PC-3 (cell line): Measurements from ENCODE around the gene MRPS10. TPM values are rescaled to one million over a fixed set of nuclear protein-coding genes. Genes with fewer than 3 reads are reported as not detected.

ENCODE experiments used
- ATAC-seq: fragments of 200-7000 bp; cut with Tn5 transposase; 2 replicates; pipeline ENCODE4 v1.9.1; 2020; ENCODE audit warnings: mild to moderate bottlenecking, moderate library complexity
- BruUV-seq: library from RNA; stranded (reverse); fragments of 400-500 nt; replicated peaks from 2 replicates; lab custom pipeline; 2021; lab: Mats Ljungman, UMichigan
- CTCF ChIA-PET: fragments of 300-600 bp; sonication (Branson Sonifier 250); formaldehyde crosslinking; loops from one replicate; lab custom pipeline; 2022; ENCODE audit warnings: antibody characterized with exemption; lab: Charles Lee
- POLR2A ChIA-PET: fragments of 300-600 bp; sonication (Branson Sonifier 250); formaldehyde crosslinking; loops from one replicate; lab custom pipeline; 2022; ENCODE audit warnings: antibody characterized with exemption; ENCODE audit not compliant: unreplicated experiment; lab: Charles Lee
- DNase-seq: peaks from one replicate; pipeline ENCODE4 v3.0.0-alpha.2; 2015
- H2AFZ ChIP-seq: fragments of 300-600 bp; sonication (generic); 2 replicates; pipeline ENCODE4 v1.6.0; 2016; ENCODE audit warnings: antibody characterized with exemption, low read length
- H3F3A ChIP-seq: fragments of 300-600 bp; sonication (generic); one replicate; pipeline ENCODE4 v1.6.0; 2017; ENCODE audit warnings: antibody characterized with exemption, low read length, control low read depth, mild to moderate bottlenecking; ENCODE audit not compliant: unreplicated experiment
- H3K27ac ChIP-seq: fragments of 300-600 bp; sonication (generic); 2 replicates; pipeline ENCODE4 v1.5.1; 2016; ENCODE audit warnings: mild to moderate bottlenecking, low read length
- H3K27me3 ChIP-seq: fragments of 300-600 bp; sonication (generic); 2 replicates; pipeline ENCODE4 v1.6.1; 2016; ENCODE audit warnings: low read length, mixed read lengths
- H3K36me3 ChIP-seq: fragments of 300-600 bp; sonication (generic); 2 replicates; pipeline ENCODE4 v1.6.1; 2016; ENCODE audit warnings: low read depth, mixed run types, low read length, mixed read lengths
- H3K4me1 ChIP-seq: fragments of 300-600 bp; sonication (generic); 2 replicates; pipeline ENCODE4 v1.5.1; 2016; ENCODE audit warnings: low read length; ENCODE audit not compliant: insufficient read depth
- H3K4me2 ChIP-seq: fragments of 300-600 bp; sonication (generic); 2 replicates; pipeline ENCODE4 v1.6.0; 2016; ENCODE audit warnings: low read length
- H3K4me3 ChIP-seq: fragments of 300-600 bp; sonication (generic); 2 replicates; pipeline ENCODE4 v1.5.1; 2016; ENCODE audit warnings: mild to moderate bottlenecking, low read length, mixed read lengths
- H3K79me2 ChIP-seq: fragments of 300-600 bp; sonication (generic); 2 replicates; pipeline ENCODE4 v1.6.1; 2017; ENCODE audit warnings: low read length, mixed read lengths
- H3K9ac ChIP-seq: fragments of 300-600 bp; sonication (generic); 2 replicates; pipeline ENCODE4 v1.6.0; 2016; ENCODE audit warnings: mild to moderate bottlenecking, low read length
- H3K9me2 ChIP-seq: fragments of 300-600 bp; sonication (generic); replicated peaks from 2 replicates; pipeline ENCODE4 v1.6.1; 2016; ENCODE audit warnings: mixed run types, low read length, mixed read lengths
- H3K9me3 ChIP-seq: fragments of 300-600 bp; sonication (generic); 2 replicates; pipeline ENCODE4 v1.6.1; 2016; ENCODE audit warnings: low read length, mixed read lengths
- H4K20me1 ChIP-seq: fragments of 300-600 bp; sonication (generic); 2 replicates; pipeline ENCODE4 v1.6.1; 2016; ENCODE audit warnings: low read length, mixed read lengths
- EZH2 ChIP-seq: fragments of 300-600 bp; sonication (generic); IDR thresholded peaks from one replicate; pipeline ENCODE4 v1.6.1; 2017; ENCODE audit warnings: antibody characterized with exemption, mild to moderate bottlenecking, low read length; ENCODE audit not compliant: unreplicated experiment
- EZH2phosphoT487 ChIP-seq: fragments of 300-600 bp; sonication (generic); IDR thresholded peaks from 2 replicates; pipeline ENCODE4 v1.6.1; 2018; ENCODE audit warnings: mild to moderate bottlenecking, antibody characterized with exemption, low read length, borderline replicate concordance
- intact Hi-C: fragments of 100-400 bp; cut with micrococcal nuclease; formaldehyde crosslinking; loops from 2 replicates; pipeline ENCODE4 v1.9.0; 2023
- total RNA-seq: library from RNA; depleted of rRNA; stranded (reverse); fragments of >200 nt; gene quantifications from 2 replicates; pipeline ENCODE4 v1.2.3, GENCODE V29; 2014
- TF ChIP-seq, protein P1 (sequence below): fragments of 300-600 bp; sonication (generic); conservative IDR thresholded peaks from 2 replicates; pipeline ENCODE4 v1.5.1; 2017; ENCODE audit warnings: antibody characterized with exemption, low read depth, mild to moderate bottlenecking, low read length

MRPS10 gene
- total RNA-seq, 1 experiment from 2014 or later: 82.1 TPM

DNA sequence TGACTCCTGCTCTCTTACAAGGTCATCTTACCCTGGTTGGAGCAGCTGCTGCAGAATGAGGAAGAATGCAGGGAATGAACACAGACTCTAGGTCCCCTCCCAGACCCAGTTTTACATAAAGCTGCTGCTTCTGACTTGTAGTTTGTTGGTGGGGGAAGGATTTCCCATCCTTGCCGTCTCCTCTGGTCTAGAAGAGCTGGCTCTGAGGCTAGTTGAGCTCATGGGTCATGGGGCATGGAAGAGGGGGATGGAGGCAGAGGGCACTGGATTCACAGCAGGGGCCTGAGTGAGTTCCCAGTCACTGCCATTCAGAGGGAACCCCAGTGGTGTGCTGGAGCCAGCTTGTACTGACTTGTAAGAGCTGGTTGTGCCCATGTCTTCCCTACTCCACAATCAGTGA lies 53.7 kb downstream of the MRPS10 start:
- no peak overlapping the region for H2AFZ ChIP-seq
- no peaks in the 10 kb centered on the region for H3K9me3 ChIP-seq
- H3K9ac ChIP-seq: no peak overlapping the region
- no peaks in the 10 kb centered on the region for H3K79me2 ChIP-seq
- ATAC-seq: no peak
- no peak overlapping the region for H3K4me2 ChIP-seq
- intact Hi-C loops: no loop called here
- TF ChIP-seq, protein P1, sequence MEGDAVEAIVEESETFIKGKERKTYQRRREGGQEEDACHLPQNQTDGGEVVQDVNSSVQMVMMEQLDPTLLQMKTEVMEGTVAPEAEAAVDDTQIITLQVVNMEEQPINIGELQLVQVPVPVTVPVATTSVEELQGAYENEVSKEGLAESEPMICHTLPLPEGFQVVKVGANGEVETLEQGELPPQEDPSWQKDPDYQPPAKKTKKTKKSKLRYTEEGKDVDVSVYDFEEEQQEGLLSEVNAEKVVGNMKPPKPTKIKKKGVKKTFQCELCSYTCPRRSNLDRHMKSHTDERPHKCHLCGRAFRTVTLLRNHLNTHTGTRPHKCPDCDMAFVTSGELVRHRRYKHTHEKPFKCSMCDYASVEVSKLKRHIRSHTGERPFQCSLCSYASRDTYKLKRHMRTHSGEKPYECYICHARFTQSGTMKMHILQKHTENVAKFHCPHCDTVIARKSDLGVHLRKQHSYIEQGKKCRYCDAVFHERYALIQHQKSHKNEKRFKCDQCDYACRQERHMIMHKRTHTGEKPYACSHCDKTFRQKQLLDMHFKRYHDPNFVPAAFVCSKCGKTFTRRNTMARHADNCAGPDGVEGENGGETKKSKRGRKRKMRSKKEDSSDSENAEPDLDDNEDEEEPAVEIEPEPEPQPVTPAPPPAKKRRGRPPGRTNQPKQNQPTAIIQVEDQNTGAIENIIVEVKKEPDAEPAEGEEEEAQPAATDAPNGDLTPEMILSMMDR: no peak
- no peaks in the 10 kb centered on the region for H3K9me2 ChIP-seq
- BruUV-seq: no TSS peak
- peaks cover 8% of the 10 kb centered on the region for H3K4me1 ChIP-seq
- no peaks in the 10 kb centered on the region for H3K27me3 ChIP-seq
- POLR2A ChIA-PET: interaction anchor here (0.6 kb wide), 1 partner anchor 27 kb away, joined by 5 read pairs; no protein-coding TSS in a partner anchor
- no peak overlapping the region for H3K27ac ChIP-seq
- no peak for DNase-seq
- H4K20me1 ChIP-seq: no peaks in the 10 kb centered on the region
- no peak overlapping the region for H3K4me3 ChIP-seq
- no peaks in the 10 kb centered on the region for H3F3A ChIP-seq
- CTCF ChIA-PET: interaction anchor here (1.3 kb wide), 1 partner anchor 64 kb away, joined by 6 read pairs; no protein-coding TSS in a partner anchor
- no peaks in the 10 kb centered on the region for H3K36me3 ChIP-seq

DNA sequence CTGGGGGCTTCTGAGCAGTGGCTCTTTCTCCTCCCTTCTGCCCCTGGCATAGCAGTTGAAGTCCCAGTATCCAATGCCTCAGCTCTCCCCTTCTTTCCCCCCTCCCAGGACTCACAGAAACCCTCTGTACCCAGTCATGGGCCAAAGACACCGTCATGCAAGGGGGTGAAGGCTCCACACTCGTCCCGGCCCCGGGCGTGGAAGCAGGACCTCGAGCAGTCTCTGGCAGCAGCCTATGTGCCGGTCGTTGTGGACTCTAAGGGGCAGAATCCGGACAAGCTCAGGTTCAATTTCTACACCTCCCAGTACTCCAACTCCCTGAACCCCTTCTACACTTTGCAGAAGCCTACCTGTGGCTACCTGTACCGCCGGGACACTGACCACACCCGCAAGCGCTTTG lies 54.8 kb downstream of the MRPS10 start:
- H3K36me3 ChIP-seq: no peaks in the 10 kb centered on the region
- ChIA-PET POLR2A (no interaction called here), CTCF (interaction anchor here (0.5 kb wide), 1 partner anchor 43 kb away, joined by 6 read pairs; no protein-coding TSS in a partner anchor)
- no peak overlapping the region for H3K4me2 ChIP-seq
- DNase-seq (no peak), ATAC-seq (no peak)
- H3F3A ChIP-seq: no peaks in the 10 kb centered on the region
- intact Hi-C loops: no loop called here
- no peaks in the 10 kb centered on the region for H3K79me2 ChIP-seq
- H3K27ac ChIP-seq: no peak overlapping the region
- H3K9me3 ChIP-seq: no peaks in the 10 kb centered on the region
- H3K9me2 ChIP-seq: no peaks in the 10 kb centered on the region
- H2AFZ ChIP-seq: no peak overlapping the region
- BruUV-seq: no TSS peak
- no peaks in the 10 kb centered on the region for H4K20me1 ChIP-seq
- H3K9ac ChIP-seq: no peak overlapping the region
- TF ChIP-seq EZH2: no peak
- TF ChIP-seq EZH2phosphoT487: no peak
- TF ChIP-seq, protein P1: no peak
- no peak overlapping the region for H3K4me3 ChIP-seq
- H3K4me1 ChIP-seq: peaks cover 8% of the 10 kb centered on the region
- H3K27me3 ChIP-seq: no peaks in the 10 kb centered on the region

DNA sequence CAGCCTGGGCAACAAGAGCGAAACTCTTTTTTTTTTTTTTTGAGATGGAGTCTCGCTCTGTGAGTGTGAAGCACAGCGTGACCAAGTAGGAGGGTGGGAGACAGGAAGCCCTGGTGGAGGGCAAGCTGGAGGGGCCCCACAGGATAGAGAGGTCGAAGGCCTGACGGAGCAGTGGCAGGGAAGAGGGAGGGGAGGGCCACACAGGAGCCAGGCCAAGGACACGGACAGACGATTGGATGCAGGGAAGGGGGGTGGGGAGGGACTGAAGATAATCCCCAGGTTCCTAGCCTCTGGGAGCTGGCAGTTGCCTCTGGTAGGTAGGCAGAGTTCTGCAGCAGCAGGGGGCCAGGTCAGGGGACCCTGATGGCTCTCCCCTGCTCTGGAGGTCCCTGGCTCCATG lies 55.3 kb downstream of the MRPS10 start:
- ATAC-seq (no peak), DNase-seq (no peak)
- Histone ChIP-seq H3K9me3 (no peaks in the 10 kb centered on the region), H3K27ac (no peak overlapping the region), H3K4me1 (peaks cover 8% of the 10 kb centered on the region), H3K27me3 (no peaks in the 10 kb centered on the region), H3K9me2 (no peaks in the 10 kb centered on the region), H4K20me1 (no peaks in the 10 kb centered on the region), H3K4me2 (no peak overlapping the region), H3K9ac (no peak overlapping the region), H3K79me2 (no peaks in the 10 kb centered on the region), H3K36me3 (no peaks in the 10 kb centered on the region), H3K4me3 (no peak overlapping the region), H2AFZ (no peak overlapping the region), H3F3A (no peaks in the 10 kb centered on the region)
- no TSS peak for BruUV-seq
- intact Hi-C loops: no loop called here
- TF ChIP-seq, protein P1: no peak
- no peak for TF ChIP-seq EZH2
- no peak for TF ChIP-seq EZH2phosphoT487
- ChIA-PET POLR2A (no interaction called here), CTCF (no interaction called here)
